ENCODE results near the gene FAIM2. TPM values are rescaled to one million over a fixed set of nuclear protein-coding genes. Genes with fewer than 3 reads are reported as not detected.

The FAIM2 gene
- total and polyA plus RNA-seq, 10 of the 15 experiments (the other 5 are each of a cell fraction or from before 2014, with no cell fraction given): not detected

DNA sequence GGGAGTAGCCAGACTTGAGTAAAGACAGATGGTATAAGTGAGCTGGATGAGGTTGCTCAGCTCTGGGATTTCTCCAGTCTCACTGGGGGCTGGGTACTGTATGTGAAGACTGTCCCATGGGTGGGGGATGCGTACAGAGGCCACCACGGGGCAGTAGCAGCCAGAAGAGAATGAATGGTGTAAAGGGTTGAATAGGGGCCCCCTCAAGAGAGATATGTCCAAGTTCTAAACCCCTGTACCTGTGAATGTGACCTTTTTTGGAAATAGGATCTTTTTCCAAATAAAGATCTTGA, 39.0 kb downstream of the FAIM2 start:
- ChIA-PET CTCF (interaction anchor here (0.6 to 2.8 kb wide), 4 partner anchors 15 to 124 kb away, joined by 3 to 9 read pairs (median 4); partner anchors contain the start of gene TMBIM6), POLR2A (no interaction called here), SMC1A (ENCODE audit: uncharacterized antibody, unreplicated experiment) (no interaction called here), RAD21 (ENCODE audit: unreplicated experiment) (no interaction called here)
- Histone ChIP-seq H4K20me1 (ENCODE audit: control insufficient read depth, insufficient read depth) (0 out of 2 replicates have a peak, but pooled peaks cover 2% of the 10 kb centered on the region), H3K27me3 (replicated peaks in 1 of 2; ENCODE audit: control insufficient read depth in 2 of 2, insufficient read depth in 2 of 2, low read length in 1 of 2) (no peaks in the 10 kb centered on the region; a peak in 2 of 4 replicates), H2AFZ (ENCODE audit: control insufficient read depth, low read depth, low read length) (no peak overlapping the region), H3K36me3 (ENCODE audit: control insufficient read depth in 2 of 2, insufficient read depth in 2 of 2, low read length in 1 of 2) (no peaks in the 10 kb centered on the region), H3K27ac (ENCODE audit: control insufficient read depth, insufficient read depth) (no peak overlapping the region), H3K9ac (ENCODE audit: control insufficient read depth, insufficient read depth, low read length) (no peak overlapping the region), H3K4me2 (ENCODE audit: control insufficient read depth, insufficient read depth) (no peak overlapping the region), H3K79me2 (ENCODE audit: control insufficient read depth, insufficient read depth, low read length) (no peaks in the 10 kb centered on the region), H3K4me1 (ENCODE audit: control insufficient read depth, insufficient read depth, low read length) (no peaks in the 10 kb centered on the region), H3K9me3 (replicated peaks; ENCODE audit: control insufficient read depth, insufficient read depth, low read length) (no peaks in the 10 kb centered on the region), H3K4me3 (no peak overlapping the region)
- DNase-seq (ENCODE audit: low read depth, low spot score) (no peak), FAIRE-seq (no peak), ATAC-seq (no peak)
- intact Hi-C loops (cut with micrococcal nuclease; ENCODE audit: unreplicated experiment) (loop anchor here (5.0 to 10.0 kb wide), 2 partner anchors 190 to 208 kb away; partner anchors contain the start of gene ASIC1), in situ Hi-C loops (cut with MboI) (no loop called here)
- 7% methylated on average over 2 of the region's 2 CpGs for WGBS (ENCODE audit: insufficient coverage, insufficient replicate concordance, low lambda C conversion rate, missing lambda C conversion rate)
- TF ChIP-seq BCL11A (IDR thresholded peaks at IDR 0.05; ENCODE audit: low read depth, low read length): no peak
- TF ChIP-seq, protein P1, sequence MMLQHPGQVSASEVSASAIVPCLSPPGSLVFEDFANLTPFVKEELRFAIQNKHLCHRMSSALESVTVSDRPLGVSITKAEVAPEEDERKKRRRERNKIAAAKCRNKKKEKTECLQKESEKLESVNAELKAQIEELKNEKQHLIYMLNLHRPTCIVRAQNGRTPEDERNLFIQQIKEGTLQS (IDR thresholded peaks at IDR 0.05; ENCODE audit: borderline replicate concordance, extremely low read depth, low read depth, low read length): no peak
- BruUV-seq (replicated peaks): no TSS peak

DNA sequence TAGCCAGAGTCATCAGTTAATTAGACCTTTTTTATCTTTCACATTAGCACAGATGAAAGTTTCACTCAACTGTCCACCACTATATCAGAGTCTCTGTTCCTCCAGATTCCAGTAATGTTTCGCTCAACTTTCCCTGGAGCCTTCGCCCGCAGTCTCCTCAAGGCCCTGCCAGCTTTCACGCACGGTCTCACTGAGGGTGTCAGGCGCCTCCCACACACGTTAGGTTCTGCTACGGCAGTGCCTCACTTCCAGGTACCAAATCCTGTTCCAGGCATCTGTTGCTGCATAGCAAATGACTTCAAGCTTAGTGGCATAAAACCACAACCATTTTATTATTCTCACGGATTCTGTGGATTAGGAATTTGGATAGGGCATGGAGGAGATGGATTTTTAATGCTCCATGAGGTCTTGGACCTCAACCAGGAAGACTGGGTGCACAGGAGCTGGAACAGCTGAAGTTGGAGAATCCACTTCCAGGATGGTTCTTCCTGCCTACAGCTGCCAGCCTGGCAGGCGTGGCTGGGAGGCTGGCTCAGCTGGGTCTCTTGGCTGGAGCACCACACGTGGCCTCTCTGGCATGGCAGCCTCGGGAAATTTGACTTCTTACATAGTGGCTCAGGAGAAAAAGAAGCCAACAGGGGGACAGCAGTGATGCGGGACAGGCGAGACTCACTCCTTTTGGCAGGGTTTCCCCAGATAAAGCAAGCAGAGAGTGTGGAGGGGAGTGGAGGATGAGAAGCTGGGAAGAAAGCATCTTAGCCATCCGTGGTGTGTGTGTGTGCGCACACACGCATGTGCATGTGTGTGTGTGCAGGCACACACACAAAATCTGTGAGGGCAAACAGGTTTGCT, 39.5 kb downstream of the FAIM2 start:
- POLR2A ChIA-PET: no interaction called here
- Histone ChIP-seq H3K79me2 (ENCODE audit: control insufficient read depth, insufficient read depth, low read length) (no peaks in the 10 kb centered on the region), H3K27me3 (replicated peaks in 1 of 2; ENCODE audit: control insufficient read depth in 2 of 2, insufficient read depth in 2 of 2, low read length in 1 of 2) (no peaks in the 10 kb centered on the region; a peak in 1 of 4 replicates), H3K4me1 (ENCODE audit: control insufficient read depth, insufficient read depth, low read length) (no peaks in the 10 kb centered on the region), H3K9me3 (replicated peaks; ENCODE audit: control insufficient read depth, insufficient read depth, low read length) (no peaks in the 10 kb centered on the region), H3K4me3 (no peak overlapping the region), H4K20me1 (ENCODE audit: control insufficient read depth, insufficient read depth) (0 out of 2 replicates have a peak, but pooled peaks cover 2% of the 10 kb centered on the region), H3K36me3 (ENCODE audit: control insufficient read depth in 2 of 2, insufficient read depth in 2 of 2, low read length in 1 of 2) (no peaks in the 10 kb centered on the region), H2AFZ (ENCODE audit: control insufficient read depth, low read depth, low read length) (no peak overlapping the region), H3K27ac (ENCODE audit: control insufficient read depth, insufficient read depth) (no peak overlapping the region), H3K9ac (ENCODE audit: control insufficient read depth, insufficient read depth, low read length) (no peak overlapping the region), H3K4me2 (ENCODE audit: control insufficient read depth, insufficient read depth) (no peak overlapping the region)
- 46% methylated on average over 17 of the region's 17 CpGs for WGBS (ENCODE audit: insufficient coverage, insufficient replicate concordance, low lambda C conversion rate, missing lambda C conversion rate)
- no TSS peak for BruUV-seq (replicated peaks)
- DNase-seq (ENCODE audit: low read depth, low spot score) (no peak), FAIRE-seq (no peak), ATAC-seq (no peak)
- SMC1A ChIA-PET (ENCODE audit: uncharacterized antibody, unreplicated experiment): no interaction called here
- RAD21 ChIA-PET (ENCODE audit: unreplicated experiment): no interaction called here
- in situ Hi-C loops (cut with MboI) (no loop called here), intact Hi-C loops (cut with micrococcal nuclease; ENCODE audit: unreplicated experiment) (loop anchor here (10.0 kb wide), 1 partner anchor 191 kb away; the partner anchor contains the start of gene ASIC1)
- CTCF ChIA-PET: interaction anchor here (0.6 to 2.8 kb wide), 5 partner anchors 26 to 123 kb away, joined by 3 to 9 read pairs (median 3); partner anchors contain the start of gene TMBIM6
- TF ChIP-seq, protein P2, sequence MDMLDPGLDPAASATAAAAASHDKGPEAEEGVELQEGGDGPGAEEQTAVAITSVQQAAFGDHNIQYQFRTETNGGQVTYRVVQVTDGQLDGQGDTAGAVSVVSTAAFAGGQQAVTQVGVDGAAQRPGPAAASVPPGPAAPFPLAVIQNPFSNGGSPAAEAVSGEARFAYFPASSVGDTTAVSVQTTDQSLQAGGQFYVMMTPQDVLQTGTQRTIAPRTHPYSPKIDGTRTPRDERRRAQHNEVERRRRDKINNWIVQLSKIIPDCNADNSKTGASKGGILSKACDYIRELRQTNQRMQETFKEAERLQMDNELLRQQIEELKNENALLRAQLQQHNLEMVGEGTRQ (IDR thresholded peaks at IDR 0.05; ENCODE audit: borderline replicate concordance, low read depth, low read length): no peak
- TF ChIP-seq NR2C1 (IDR thresholded peaks at IDR 0.05) (no peak), RB1 (IDR thresholded peaks at IDR 0.05; ENCODE audit: borderline replicate concordance) (no peak), DPF2 (IDR thresholded peaks at IDR 0.05) (no peak), MEF2A (IDR thresholded peaks at IDR 0.05; ENCODE audit: insufficient read depth, low read depth, low read length) (no peak), ASH2L (IDR thresholded peaks at IDR 0.05; ENCODE audit: borderline replicate concordance, low read depth) (no peak), MTA3 (IDR thresholded peaks at IDR 0.05; ENCODE audit: borderline replicate concordance, low read length) (no peak), EED (IDR thresholded peaks at IDR 0.05; ENCODE audit: low read depth) (no peak)
- TF ChIP-seq, protein P3, sequence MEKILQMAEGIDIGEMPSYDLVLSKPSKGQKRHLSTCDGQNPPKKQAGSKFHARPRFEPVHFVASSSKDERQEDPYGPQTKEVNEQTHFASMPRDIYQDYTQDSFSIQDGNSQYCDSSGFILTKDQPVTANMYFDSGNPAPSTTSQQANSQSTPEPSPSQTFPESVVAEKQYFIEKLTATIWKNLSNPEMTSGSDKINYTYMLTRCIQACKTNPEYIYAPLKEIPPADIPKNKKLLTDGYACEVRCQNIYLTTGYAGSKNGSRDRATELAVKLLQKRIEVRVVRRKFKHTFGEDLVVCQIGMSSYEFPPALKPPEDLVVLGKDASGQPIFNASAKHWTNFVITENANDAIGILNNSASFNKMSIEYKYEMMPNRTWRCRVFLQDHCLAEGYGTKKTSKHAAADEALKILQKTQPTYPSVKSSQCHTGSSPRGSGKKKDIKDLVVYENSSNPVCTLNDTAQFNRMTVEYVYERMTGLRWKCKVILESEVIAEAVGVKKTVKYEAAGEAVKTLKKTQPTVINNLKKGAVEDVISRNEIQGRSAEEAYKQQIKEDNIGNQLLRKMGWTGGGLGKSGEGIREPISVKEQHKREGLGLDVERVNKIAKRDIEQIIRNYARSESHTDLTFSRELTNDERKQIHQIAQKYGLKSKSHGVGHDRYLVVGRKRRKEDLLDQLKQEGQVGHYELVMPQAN (conservative IDR thresholded peaks at IDR 0.05): no peak
- TF ChIP-seq, protein P4, sequence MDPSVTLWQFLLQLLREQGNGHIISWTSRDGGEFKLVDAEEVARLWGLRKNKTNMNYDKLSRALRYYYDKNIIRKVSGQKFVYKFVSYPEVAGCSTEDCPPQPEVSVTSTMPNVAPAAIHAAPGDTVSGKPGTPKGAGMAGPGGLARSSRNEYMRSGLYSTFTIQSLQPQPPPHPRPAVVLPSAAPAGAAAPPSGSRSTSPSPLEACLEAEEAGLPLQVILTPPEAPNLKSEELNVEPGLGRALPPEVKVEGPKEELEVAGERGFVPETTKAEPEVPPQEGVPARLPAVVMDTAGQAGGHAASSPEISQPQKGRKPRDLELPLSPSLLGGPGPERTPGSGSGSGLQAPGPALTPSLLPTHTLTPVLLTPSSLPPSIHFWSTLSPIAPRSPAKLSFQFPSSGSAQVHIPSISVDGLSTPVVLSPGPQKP (IDR thresholded peaks at IDR 0.05; ENCODE audit: low read depth, low read length): no peak

Data from GM12878 (cell line).